DND-41 (cell line): ENCODE results near the gene ZNF577.

Experiments used
- EZH2 ChIP-seq: IDR thresholded peaks from 3 replicates; pipeline ENCODE4 v1.6.1; 2012; ENCODE audit warnings: borderline replicate concordance, low read depth, mild to moderate bottlenecking, moderate library complexity, low read length, inconsistent platforms; ENCODE audit not compliant: severe bottlenecking
- TF ChIP-seq, protein P1 (sequence below): IDR thresholded peaks from 2 replicates; pipeline ENCODE4 v1.5.1; 2012; ENCODE audit warnings: borderline replicate concordance, low read length, moderate library complexity, mild to moderate bottlenecking; ENCODE audit not compliant: poor library complexity, severe bottlenecking; ENCODE audit errors: extremely low read depth

- TF ChIP-seq, protein P1, sequence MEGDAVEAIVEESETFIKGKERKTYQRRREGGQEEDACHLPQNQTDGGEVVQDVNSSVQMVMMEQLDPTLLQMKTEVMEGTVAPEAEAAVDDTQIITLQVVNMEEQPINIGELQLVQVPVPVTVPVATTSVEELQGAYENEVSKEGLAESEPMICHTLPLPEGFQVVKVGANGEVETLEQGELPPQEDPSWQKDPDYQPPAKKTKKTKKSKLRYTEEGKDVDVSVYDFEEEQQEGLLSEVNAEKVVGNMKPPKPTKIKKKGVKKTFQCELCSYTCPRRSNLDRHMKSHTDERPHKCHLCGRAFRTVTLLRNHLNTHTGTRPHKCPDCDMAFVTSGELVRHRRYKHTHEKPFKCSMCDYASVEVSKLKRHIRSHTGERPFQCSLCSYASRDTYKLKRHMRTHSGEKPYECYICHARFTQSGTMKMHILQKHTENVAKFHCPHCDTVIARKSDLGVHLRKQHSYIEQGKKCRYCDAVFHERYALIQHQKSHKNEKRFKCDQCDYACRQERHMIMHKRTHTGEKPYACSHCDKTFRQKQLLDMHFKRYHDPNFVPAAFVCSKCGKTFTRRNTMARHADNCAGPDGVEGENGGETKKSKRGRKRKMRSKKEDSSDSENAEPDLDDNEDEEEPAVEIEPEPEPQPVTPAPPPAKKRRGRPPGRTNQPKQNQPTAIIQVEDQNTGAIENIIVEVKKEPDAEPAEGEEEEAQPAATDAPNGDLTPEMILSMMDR = no peak
- no peak for TF ChIP-seq EZH2
Measured at GRCh38 chr19:51903192-51903591, 15.4 kb upstream of the ZNF577 start.
